SU-DHL-6 (cell line): Measurements from ENCODE around the gene ACOX3.

ENCODE experiments used
- EZH2phosphoT487 ChIP-seq: fragments of 200-600 bp; sonication (generic), shearing (Covaris generic); conservative IDR thresholded peaks from 2 replicates; pipeline ENCODE4 v1.6.1; 2018; ENCODE audit warnings: mild to moderate bottlenecking, antibody characterized with exemption, low read length, moderate library complexity, mixed read lengths
- TF ChIP-seq, protein P1 (sequence below): fragments of 200-600 bp; sonication (generic); IDR thresholded peaks from one replicate; pipeline ENCODE4 v1.5.1; 2017; ENCODE audit warnings: antibody characterized with exemption, mild to moderate bottlenecking, low read length, moderate library complexity; ENCODE audit not compliant: insufficient read depth, poor library complexity, severe bottlenecking

DNA sequence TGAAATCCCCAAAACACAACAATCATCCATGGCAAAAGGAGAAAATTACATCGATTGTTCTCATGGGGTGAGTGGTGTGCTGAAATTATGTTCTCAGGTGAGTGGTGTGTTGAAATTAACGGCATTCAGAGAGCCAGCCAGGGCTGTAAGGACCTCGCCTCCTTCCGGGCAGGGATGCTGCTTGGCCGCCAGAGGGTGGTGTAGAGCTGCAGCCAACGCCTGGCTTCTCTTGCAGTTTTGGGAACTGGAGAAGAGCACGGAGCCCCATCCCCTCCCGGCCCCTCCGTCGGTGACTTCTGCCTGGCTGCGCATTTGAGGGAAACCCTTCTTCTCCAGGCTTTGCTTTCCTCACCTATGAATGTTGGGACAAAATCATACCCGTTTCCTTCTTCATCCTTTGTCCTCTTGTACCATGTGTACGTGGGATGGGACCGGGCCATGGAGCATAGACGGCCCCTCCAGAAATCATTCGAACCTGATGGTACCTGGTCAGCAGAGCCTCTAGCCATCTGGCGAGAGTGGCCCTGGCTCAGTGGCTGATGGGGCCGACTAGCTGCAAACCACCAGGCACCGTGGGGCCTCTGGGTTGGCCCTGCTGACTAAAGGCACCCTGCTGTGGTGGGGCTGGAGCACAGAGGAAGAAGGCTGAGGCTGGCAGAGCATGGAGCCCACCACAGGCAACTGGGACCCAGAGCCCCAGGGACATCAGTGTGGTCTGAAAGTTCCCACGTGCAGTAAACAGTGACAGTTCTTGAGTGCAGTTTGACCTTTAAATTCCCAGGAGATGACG is 28.4 kb upstream of the ACOX3 start:
- TF ChIP-seq, protein P1, sequence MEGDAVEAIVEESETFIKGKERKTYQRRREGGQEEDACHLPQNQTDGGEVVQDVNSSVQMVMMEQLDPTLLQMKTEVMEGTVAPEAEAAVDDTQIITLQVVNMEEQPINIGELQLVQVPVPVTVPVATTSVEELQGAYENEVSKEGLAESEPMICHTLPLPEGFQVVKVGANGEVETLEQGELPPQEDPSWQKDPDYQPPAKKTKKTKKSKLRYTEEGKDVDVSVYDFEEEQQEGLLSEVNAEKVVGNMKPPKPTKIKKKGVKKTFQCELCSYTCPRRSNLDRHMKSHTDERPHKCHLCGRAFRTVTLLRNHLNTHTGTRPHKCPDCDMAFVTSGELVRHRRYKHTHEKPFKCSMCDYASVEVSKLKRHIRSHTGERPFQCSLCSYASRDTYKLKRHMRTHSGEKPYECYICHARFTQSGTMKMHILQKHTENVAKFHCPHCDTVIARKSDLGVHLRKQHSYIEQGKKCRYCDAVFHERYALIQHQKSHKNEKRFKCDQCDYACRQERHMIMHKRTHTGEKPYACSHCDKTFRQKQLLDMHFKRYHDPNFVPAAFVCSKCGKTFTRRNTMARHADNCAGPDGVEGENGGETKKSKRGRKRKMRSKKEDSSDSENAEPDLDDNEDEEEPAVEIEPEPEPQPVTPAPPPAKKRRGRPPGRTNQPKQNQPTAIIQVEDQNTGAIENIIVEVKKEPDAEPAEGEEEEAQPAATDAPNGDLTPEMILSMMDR, result peak; percentile 80
- TF ChIP-seq EZH2phosphoT487, result no peak
